K562 (cell line): Measurements from ENCODE around the gene OPHN1. TPM values are rescaled to one million over a fixed set of nuclear protein-coding genes. Genes with fewer than 3 reads are reported as not detected.

Source experiments
- ATAC-seq: fragments of 200-7000 bp; cut with Tn5 transposase; 3 replicates; pipeline ENCODE4 v1.9.1; 2020; ENCODE audit warnings: moderate library complexity
- BruUV-seq: library from RNA; stranded (reverse); fragments of 400-500 nt; replicated peaks from 2 replicates; lab custom pipeline; 2021; lab: Mats Ljungman, UMichigan
- CTCF ChIA-PET: fragments of 300-600 bp; formaldehyde crosslinking; extraction: SDS; loops from one replicate; lab custom pipeline; 2021; ENCODE audit warnings: low intra/inter-chr PET ratio; lab: Yijun Ruan, JAX
- POLR2A ChIA-PET: fragments of 300-600, 350-650 bp; sonication (Branson Sonifier 250); formaldehyde crosslinking; extraction: SDS; loops from one replicate; lab custom pipeline; 2021; ENCODE audit warnings: antibody characterized with exemption, inconsistent platforms; lab: Yijun Ruan, JAX
- DNase-seq, 4 experiments: peaks; one replicate each; pipeline versions ENCODE4 v3.0.0 to v3.0.0-alpha.2; 2011 to 2018; ENCODE audit warnings: low spot score in 3 of 4, mixed read lengths in 3 of 4; ENCODE audit errors: extremely low read depth in 1 of 4
- FAIRE-seq: peaks from 2 replicates; lab custom pipeline; 2011; peaks lifted over from hg19 to GRCh38; lab: Jason Lieb, UNC
- H2AFZ ChIP-seq: 2 replicates; pipeline ENCODE4 v1.6.0; 2011; ENCODE audit warnings: low read depth, low read length, control low read depth, inconsistent platforms
- H3K27ac ChIP-seq: fragments of 200-600 bp; 3 replicates; pipeline ENCODE4 v1.8.0; 2011; ENCODE audit warnings: low read depth, mild to moderate bottlenecking, control low read depth, inconsistent platforms, low read length, moderate library complexity, mixed read lengths; ENCODE audit errors: extremely low read depth
- H3K27me3 ChIP-seq, 2 experiments: fragments of 300-600 bp in 1 of 2; 2 replicates in 1 of 2; 3 replicates in 1 of 2; pipeline versions ENCODE4 v1.6.0 to v1.8.0; 2011; ENCODE audit warnings: inconsistent platforms in 2 of 2, low read length in 2 of 2, mild to moderate bottlenecking in 1 of 2, mixed read lengths in 1 of 2, moderate library complexity in 1 of 2; ENCODE audit not compliant: control insufficient read depth in 2 of 2, insufficient read depth in 2 of 2
- H3K36me3 ChIP-seq: fragments of 300-600 bp; 3 replicates; pipeline ENCODE4 v1.8.0; 2011; ENCODE audit warnings: mild to moderate bottlenecking, low read length, inconsistent platforms; ENCODE audit not compliant: control insufficient read depth, insufficient read depth
- H3K4me1 ChIP-seq, 2 experiments: fragments of 200-600 bp in 1 of 2; replicated peaks in 1 of 2; 2 replicates in 1 of 2; 3 replicates in 1 of 2; pipeline versions ENCODE4 v1.5.1 to v1.8.0; 2011; ENCODE audit warnings: inconsistent platforms in 2 of 2, low read length in 2 of 2, mild to moderate bottlenecking in 1 of 2, mixed read lengths in 1 of 2, moderate library complexity in 1 of 2; ENCODE audit not compliant: control insufficient read depth in 2 of 2, insufficient read depth in 2 of 2
- H3K4me2 ChIP-seq: 2 replicates; pipeline ENCODE4 v1.6.1; 2011; ENCODE audit warnings: low read length, control low read depth, inconsistent platforms, mixed read lengths; ENCODE audit not compliant: insufficient read depth
- H3K4me3 ChIP-seq: fragments of 200-600 bp; sonication (generic), shearing (Covaris generic); 2 replicates; pipeline ENCODE4 v1.5.1; 2016; ENCODE audit warnings: control low read depth, inconsistent platforms
- H3K79me2 ChIP-seq: fragments of 200-600 bp; 3 replicates; pipeline ENCODE4 v1.8.0; 2011; ENCODE audit warnings: low read length, inconsistent platforms; ENCODE audit not compliant: control insufficient read depth, insufficient read depth
- H3K9ac ChIP-seq, 2 experiments: 2 replicates each; pipeline versions ENCODE4 v1.6.0 to v1.6.1; 2011; ENCODE audit warnings: low read depth in 2 of 2, low read length in 2 of 2, control low read depth in 1 of 2, inconsistent platforms in 1 of 2, mild to moderate bottlenecking in 1 of 2, mixed read lengths in 1 of 2; ENCODE audit not compliant: insufficient read depth in 1 of 2
- H3K9me1 ChIP-seq: one replicate; pipeline ENCODE4 v1.6.0; 2011; ENCODE audit warnings: inconsistent platforms, mild to moderate bottlenecking, low read length, moderate library complexity; ENCODE audit not compliant: control insufficient read depth, insufficient read depth
- H3K9me3 ChIP-seq: replicated peaks from 2 replicates; pipeline ENCODE4 v1.5.1; 2011; ENCODE audit warnings: low read depth, low read length, inconsistent platforms; ENCODE audit not compliant: control insufficient read depth, insufficient read depth
- H4K20me1 ChIP-seq: replicated peaks from 2 replicates; pipeline ENCODE4 v1.6.1; 2011; ENCODE audit warnings: low read length, inconsistent platforms, mixed read lengths; ENCODE audit not compliant: control insufficient read depth, insufficient read depth
- CHD4 ChIP-seq: fragments of 200-600 bp; sonication (generic); IDR thresholded peaks from 3 replicates; pipeline ENCODE4 v1.6.1; 2012; ENCODE audit warnings: low read depth, mild to moderate bottlenecking, mixed read lengths, low read length, inconsistent platforms; ENCODE audit not compliant: insufficient read depth, insufficient replicate concordance, poor library complexity, severe bottlenecking
- FIP1L1 ChIP-seq: fragments of 200-400 bp; formaldehyde crosslinking; IDR thresholded peaks from 2 replicates; pipeline ENCODE4 v1.6.1; 2018; ENCODE audit warnings: mild to moderate bottlenecking, low read depth, low read length; ENCODE audit not compliant: poor library complexity, severe bottlenecking
- MCM7 ChIP-seq, 2 experiments: fragments of 450-650 bp; IDR thresholded peaks; 2 replicates each; pipeline ENCODE4 v1.6.1; 2016 to 2018
- RBM14 ChIP-seq: fragments of 200-400 bp; formaldehyde crosslinking; IDR thresholded peaks from 2 replicates; pipeline ENCODE4 v1.6.1; 2018; ENCODE audit warnings: low read depth, mild to moderate bottlenecking, low read length, moderate library complexity, borderline replicate concordance; ENCODE audit not compliant: insufficient read depth
- TBL1XR1 ChIP-seq, 2 experiments: IDR thresholded peaks; 2 replicates each; pipeline ENCODE4 v1.6.1; 2012; ENCODE audit warnings: improper control_type of control experiment in 2 of 2, low read length in 2 of 2, mild to moderate bottlenecking in 1 of 2
- ZEB2 ChIP-seq: fragments of 450-650 bp; IDR thresholded peaks from 2 replicates; pipeline ENCODE4 v1.6.1; 2016
- ZFP36 ChIP-seq: fragments of 150-350 bp; IDR thresholded peaks from 2 replicates; pipeline ENCODE4 v1.6.1; 2018; ENCODE audit warnings: low read length, low read depth; ENCODE audit not compliant: partially characterized antibody
- ZNF354B ChIP-seq: fragments of 250-450 bp; sonication (Bioruptor Pico); IDR thresholded peaks from 2 replicates; pipeline ENCODE4 v1.4.0; 2020
- WGBS: fragments of 100-300 bp; shearing (Covaris generic); methylation state at CpG from one replicate; pipeline ENCODE4 v1.1.6; 2016; ENCODE audit warnings: low coverage, mixed read lengths; ENCODE audit not compliant: insufficient coverage; ENCODE audit errors: missing lambda C conversion rate; 5-methylcytosine and 5-hydroxymethylcytosine counted together
- in situ Hi-C: fragments of 300-500 bp; cut with MboI; formaldehyde crosslinking; loops from 4 replicates; pipeline ENCODE4 v1.15.0; 2018; ENCODE audit warnings: inconsistent platforms, mixed read lengths
- intact Hi-C: fragments of 100-400 bp; cut with micrococcal nuclease; formaldehyde crosslinking; loops from 2 replicates; pipeline ENCODE4 v1.14.2; 2022
- polyA plus RNA-seq, 8 experiments: library from polyadenylated mRNA; depleted of rRNA in 4 of 8; stranded (reverse) in 5 of 8; unstranded in 3 of 8; fragments of >200 nt; fragmentation: Nextera tagmentation in 2 of 8; fragmentation: Illumina TruSeq in 1 of 8; extraction: Ambion mirVana in 2 of 8; extraction: Trizol in 1 of 8; gene quantifications; 2 replicates each; pipeline versions ENCODE4 v1.2.1 to v1.2.3, GENCODE V29; 2011 to 2014; ENCODE audit warnings: inconsistent platforms in 1 of 8, missing spikeins in 1 of 8
- total RNA-seq, 7 experiments: library from RNA; depleted of rRNA in 6 of 7; stranded (reverse); fragments of >200 nt in 6 of 7; fragmentation: Illumina TruSeq in 2 of 7; extraction: Trizol in 2 of 7; gene quantifications; 2 replicates each; pipeline versions ENCODE4 v1.2.1 to v1.2.3, GENCODE V29; 2011 to 2021; ENCODE audit warnings: low replicate concordance in 1 of 7
- TF ChIP-seq, protein P1 (sequence below): sonication (generic); formaldehyde crosslinking; IDR thresholded peaks from 2 replicates; pipeline ENCODE4 v1.8.0; 2022; ENCODE audit warnings: mild to moderate bottlenecking, missing genetic modification reagents, borderline replicate concordance
- TF ChIP-seq, protein P2 (sequence below): fragments of 450-650 bp; IDR thresholded peaks from 2 replicates; pipeline ENCODE4 v1.6.1; 2016; ENCODE audit warnings: missing biosample characterization, missing genetic modification characterization

Gene OPHN1
- total and polyA plus RNA-seq, 9 of the 15 experiments (the other 6 are each of a cell fraction or from before 2014, with no cell fraction given) = 0.28 to 1.8 (median 1.0) TPM

DNA sequence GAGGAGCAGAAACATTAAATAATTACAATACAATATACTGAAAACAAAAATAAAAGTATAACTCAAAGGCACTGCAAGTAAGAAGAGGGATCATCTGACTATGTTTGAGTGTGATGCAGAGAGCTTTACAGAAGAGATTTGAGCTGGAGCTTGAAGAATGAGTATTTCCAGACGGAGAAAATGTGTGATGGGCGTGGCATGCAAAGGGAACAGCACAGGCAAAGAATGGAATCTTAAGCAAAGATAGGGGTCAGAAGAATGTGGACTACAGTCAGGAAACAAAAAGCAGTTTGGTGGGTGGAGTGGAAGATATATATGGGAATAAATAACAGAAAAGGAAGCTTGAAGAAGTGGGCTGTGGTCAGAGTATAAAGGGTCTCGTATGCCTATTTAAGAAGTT, 45.5 kb downstream of the OPHN1 start:
- Histone ChIP-seq H3K4me1 (no peaks in the 10 kb centered on the region), H3K9me3 (no peaks in the 10 kb centered on the region), H3K4me3 (no peak overlapping the region), H3K79me2 (no peaks in the 10 kb centered on the region), H3K36me3 (no peaks in the 10 kb centered on the region), H3K27me3 (no peaks in the 10 kb centered on the region), H3K4me2 (no peak overlapping the region), H3K9ac (no peak overlapping the region), H3K9me1 (no peaks in the 10 kb centered on the region), H2AFZ (no peak overlapping the region), H4K20me1 (no peaks in the 10 kb centered on the region), H3K27ac (no peak overlapping the region)
- ATAC-seq (no peak), FAIRE-seq (no peak), DNase-seq (no peak)
- ChIA-PET POLR2A (no interaction called here), CTCF (no interaction called here)
- TF ChIP-seq FIP1L1 (no peak), RBM14 (no peak), ZNF354B (no peak), MCM7 (IDR thresholded peaks at IDR 0.05) (no peak), TBL1XR1 (IDR thresholded peaks at IDR 0.05; ENCODE audit: low read length in 2 of 2) (no peak), ZFP36 (no peak), ZEB2 (no peak), CHD4 (no peak)
- TF ChIP-seq, protein P1, sequence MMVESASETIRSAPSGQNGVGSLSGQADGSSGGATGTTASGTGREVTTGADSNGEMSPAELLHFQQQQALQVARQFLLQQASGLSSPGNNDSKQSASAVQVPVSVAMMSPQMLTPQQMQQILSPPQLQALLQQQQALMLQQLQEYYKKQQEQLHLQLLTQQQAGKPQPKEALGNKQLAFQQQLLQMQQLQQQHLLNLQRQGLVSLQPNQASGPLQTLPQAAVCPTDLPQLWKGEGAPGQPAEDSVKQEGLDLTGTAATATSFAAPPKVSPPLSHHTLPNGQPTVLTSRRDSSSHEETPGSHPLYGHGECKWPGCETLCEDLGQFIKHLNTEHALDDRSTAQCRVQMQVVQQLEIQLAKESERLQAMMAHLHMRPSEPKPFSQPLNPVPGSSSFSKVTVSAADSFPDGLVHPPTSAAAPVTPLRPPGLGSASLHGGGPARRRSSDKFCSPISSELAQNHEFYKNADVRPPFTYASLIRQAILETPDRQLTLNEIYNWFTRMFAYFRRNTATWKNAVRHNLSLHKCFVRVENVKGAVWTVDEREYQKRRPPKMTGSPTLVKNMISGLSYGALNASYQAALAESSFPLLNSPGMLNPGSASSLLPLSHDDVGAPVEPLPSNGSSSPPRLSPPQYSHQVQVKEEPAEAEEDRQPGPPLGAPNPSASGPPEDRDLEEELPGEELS (CRISPR knock-in tag) = no peak
- TF ChIP-seq, protein P2, sequence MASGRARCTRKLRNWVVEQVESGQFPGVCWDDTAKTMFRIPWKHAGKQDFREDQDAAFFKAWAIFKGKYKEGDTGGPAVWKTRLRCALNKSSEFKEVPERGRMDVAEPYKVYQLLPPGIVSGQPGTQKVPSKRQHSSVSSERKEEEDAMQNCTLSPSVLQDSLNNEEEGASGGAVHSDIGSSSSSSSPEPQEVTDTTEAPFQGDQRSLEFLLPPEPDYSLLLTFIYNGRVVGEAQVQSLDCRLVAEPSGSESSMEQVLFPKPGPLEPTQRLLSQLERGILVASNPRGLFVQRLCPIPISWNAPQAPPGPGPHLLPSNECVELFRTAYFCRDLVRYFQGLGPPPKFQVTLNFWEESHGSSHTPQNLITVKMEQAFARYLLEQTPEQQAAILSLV (tag) = no peak
- in situ Hi-C loops = no loop called here
- intact Hi-C loops = no loop called here
- WGBS = 48% methylated on average over 3 of the region's 3 CpGs
- no TSS peak for BruUV-seq
